ENCODE data around the gene GRPEL1.

- TF ChIP-seq CTCF (conservative IDR thresholded peaks at IDR 0.05 in 1 of 2, IDR thresholded peaks at IDR 0.05 in 1 of 2; ENCODE audit: low read depth in 1 of 2, low read length in 2 of 2) = no peak
- no peak for TF ChIP-seq EZH2 (IDR thresholded peaks at IDR 0.05; ENCODE audit: low read length, missing control alignments)
These were observed 50.3 kb downstream of the GRPEL1 start for GRCh38 chr4:7017446-7018048.

Data from fibroblast of lung (primary cell).